B cell (primary cell): ENCODE data around the gene ATG7. TPM values are rescaled to one million over a fixed set of nuclear protein-coding genes. Genes with fewer than 3 reads are reported as not detected.

Experiments used
- ATAC-seq: fragments of 200-7000 bp; cut with Tn5 transposase; one replicate; pipeline ENCODE4 v1.10.0; 2021; ENCODE audit warnings: low read depth, mild to moderate bottlenecking, moderate number of reproducible peaks, moderate library complexity
- CTCF ChIA-PET: fragments of 350-600 bp; sonication (Branson Sonifier 250); formaldehyde crosslinking; loops from one replicate; lab custom pipeline; 2021; ENCODE audit warnings: antibody characterized with exemption, inconsistent platforms; lab: Charles Lee
- POLR2A ChIA-PET: fragments of 350-600 bp; sonication (Branson Sonifier 250); formaldehyde crosslinking; loops from one replicate; lab custom pipeline; 2021; ENCODE audit warnings: antibody characterized with exemption; lab: Charles Lee
- DNase-seq: peaks from one replicate; pipeline ENCODE4 v3.0.0; 2013
- H2AFZ ChIP-seq: 2 replicates; pipeline ENCODE4 v1.6.1; 2012; ENCODE audit warnings: mild to moderate bottlenecking, low read depth, low read length; ENCODE audit not compliant: insufficient read depth, poor library complexity, severe bottlenecking
- H3K27ac ChIP-seq, 2 donors: 1 replicate in 1 of 2; 2 replicates in 1 of 2; pipeline ENCODE4 v1.5.1; 2012 to 2013; ENCODE audit warnings: low read length in 2 of 2, mild to moderate bottlenecking in 2 of 2, moderate library complexity in 1 of 2
- H3K27me3 ChIP-seq, 4 experiments: fragments of 200-600 bp in 1 of 4; sonication (generic) in 1 of 4; replicated peaks in 1 of 4; 1 replicate in 2 of 4; 2 replicates in 2 of 4; pipeline versions ENCODE4 v1.6.1 to v1.7.0; 2013 to 2016; ENCODE audit warnings: low read length in 3 of 4, mild to moderate bottlenecking in 2 of 4, mixed read lengths in 1 of 4, moderate library complexity in 1 of 4; ENCODE audit not compliant: insufficient read depth in 4 of 4, control insufficient read depth in 3 of 4; ENCODE audit errors: control extremely low read depth in 1 of 4
- H3K36me3 ChIP-seq, 2 experiments: replicated peaks in 1 of 2; 1 replicate in 1 of 2; 2 replicates in 1 of 2; pipeline versions ENCODE4 v1.6.1 to v1.7.1; 2013; ENCODE audit warnings: low read length in 1 of 2; ENCODE audit not compliant: insufficient read depth in 2 of 2, control insufficient read depth in 1 of 2; ENCODE audit errors: control extremely low read depth in 1 of 2, extremely low read depth in 1 of 2
- H3K4me1 ChIP-seq, 2 donors: fragments of 200-600 bp in 1 of 2; sonication (generic) in 1 of 2; 1 replicate in 1 of 2; 2 replicates in 1 of 2; pipeline versions ENCODE4 v1.5.1 to v1.6.1; 2013 to 2017; ENCODE audit warnings: low read length in 2 of 2; ENCODE audit not compliant: control insufficient read depth in 2 of 2, insufficient read depth in 2 of 2
- H3K4me2 ChIP-seq: replicated peaks from 2 replicates; pipeline ENCODE3; 2012; ENCODE audit warnings: mild to moderate bottlenecking, low read depth, low read length; ENCODE audit not compliant: poor library complexity, severe bottlenecking
- H3K4me3 ChIP-seq, 5 experiments: fragments of 200-600 bp in 1 of 5; sonication (generic) in 1 of 5; 1 replicate in 3 of 5; 2 replicates in 2 of 5; pipeline versions ENCODE4 v1.5.1 to v1.7.0; 2011 to 2016; ENCODE audit warnings: low read length in 4 of 5, mild to moderate bottlenecking in 4 of 5, low read depth in 2 of 5, control low read depth in 1 of 5, moderate library complexity in 1 of 5; ENCODE audit not compliant: insufficient read depth in 1 of 5; ENCODE audit errors: control extremely low read depth in 1 of 5, extremely low read depth in 1 of 5
- H3K79me2 ChIP-seq: fragments of 200-600 bp; sonication (generic); one replicate; pipeline ENCODE4 v1.6.0; 2016; ENCODE audit warnings: low read length; ENCODE audit not compliant: control insufficient read depth, insufficient read depth
- H3K9ac ChIP-seq: fragments of 200-600 bp; sonication (generic); 2 replicates; pipeline ENCODE4 v1.6.1; 2017; ENCODE audit warnings: mild to moderate bottlenecking, low read length, moderate library complexity
- H3K9me3 ChIP-seq, 3 donors: one replicate each; pipeline versions ENCODE4 v1.6.1 to v1.7.1; 2013; ENCODE audit warnings: low read length in 2 of 3; ENCODE audit not compliant: control insufficient read depth in 2 of 3, insufficient read depth in 1 of 3; ENCODE audit errors: control extremely low read depth in 1 of 3
- H4K20me1 ChIP-seq: 2 replicates; pipeline ENCODE4 v1.6.0; 2012; ENCODE audit warnings: mild to moderate bottlenecking, low read length; ENCODE audit not compliant: insufficient read depth, control insufficient read depth, poor library complexity, severe bottlenecking
- H3K27ac Mint-ChIP-seq: one replicate; pipeline ENCODE4 v1.8.0; 2021; ENCODE audit warnings: mixed read lengths
- H3K27me3 Mint-ChIP-seq: one replicate; pipeline ENCODE4 v1.8.0; 2021; ENCODE audit warnings: mixed read lengths
- H3K4me1 Mint-ChIP-seq: one replicate; pipeline ENCODE4 v1.8.0; 2021; ENCODE audit warnings: mixed read lengths
- H3K4me3 Mint-ChIP-seq: one replicate; pipeline ENCODE4 v1.8.0; 2021; ENCODE audit warnings: mixed read lengths
- H3K9me3 Mint-ChIP-seq: one replicate; pipeline ENCODE4 v1.8.0; 2022; ENCODE audit warnings: mixed read lengths; ENCODE audit not compliant: insufficient read depth
- EZH2 ChIP-seq: IDR thresholded peaks from 2 replicates; pipeline ENCODE4 v1.6.1; 2012; ENCODE audit warnings: borderline replicate concordance, low read depth, mild to moderate bottlenecking, moderate library complexity, low read length; ENCODE audit not compliant: insufficient read depth, poor library complexity, severe bottlenecking
- whole genome bisulfite sequencing: methylation state at CpG from one replicate; pipeline ENCODE4 v1.1.5; 2013; ENCODE audit warnings: missing lambda C conversion rate; ENCODE audit not compliant: insufficient coverage; 5-methylcytosine and 5-hydroxymethylcytosine counted together
- intact Hi-C: fragments of 100-400 bp; cut with micrococcal nuclease; formaldehyde crosslinking; loops from one replicate; pipeline ENCODE4 v1.10.0; 2022
- polyA plus RNA-seq: library from polyadenylated mRNA; depleted of rRNA; stranded (reverse); fragments of >200 nt; gene quantifications from 2 replicates; pipeline ENCODE4 v1.2.3, GENCODE V29; 2012
- total RNA-seq, 2 donors: library from RNA; stranded (reverse); fragments of 120-200 nt in 1 of 2; gene quantifications; 1 replicate in 1 of 2; 2 replicates in 1 of 2; pipeline versions ENCODE4 v1.2.3 to v1.2.4, GENCODE V29; 2013 to 2022
- TF ChIP-seq, protein P1 (sequence below): fragments of 200-600 bp; IDR thresholded peaks from one replicate; pipeline ENCODE4 v1.8.0; 2022; ENCODE audit warnings: antibody characterized with exemption, mild to moderate bottlenecking

Gene ATG7
- total and polyA plus RNA-seq, 2 donors (not counting 1 experiment from before 2014, with no cell fraction given): 13.9 to 66.4 TPM

DNA sequence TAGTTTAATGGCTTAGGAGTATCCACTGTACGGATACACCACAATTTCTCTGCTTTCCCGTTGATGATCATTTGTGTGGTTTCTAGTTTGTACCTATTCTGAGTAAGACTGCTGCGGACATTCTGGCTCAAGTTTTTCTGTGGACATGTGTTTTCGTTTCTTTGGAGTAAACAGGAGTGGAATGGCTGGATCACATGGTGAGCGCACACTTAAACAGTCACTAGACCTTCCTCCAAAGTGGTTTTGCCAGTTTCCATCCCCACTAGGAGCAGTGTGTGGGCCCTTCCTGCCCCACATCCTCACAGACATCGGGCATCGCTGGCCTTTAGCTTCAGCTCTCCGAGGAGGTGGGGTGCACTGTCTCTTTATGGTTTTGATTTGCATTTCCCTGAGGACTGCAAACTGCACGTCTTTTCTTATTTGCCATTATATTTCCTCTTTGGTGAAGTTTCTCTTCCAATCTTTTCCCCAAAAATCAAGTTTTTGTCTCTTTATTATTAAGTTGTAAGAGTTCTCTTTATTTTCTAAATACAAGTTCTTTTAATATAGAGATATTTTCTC is 277.5 kb downstream of the ATG7 start:
- Histone ChIP-seq H3K36me3 (peaks cover 0 to 5% of the 10 kb centered on the region in 2 experiments), H3K79me2 (no peaks in the 10 kb centered on the region), H3K27me3 (no peaks in the 10 kb centered on the region), H2AFZ (no peak overlapping the region), H4K20me1 (no peaks in the 10 kb centered on the region), H3K4me3 (no peak overlapping the region), H3K9ac (no peak overlapping the region), H3K4me1 (peaks cover 4 to 11% of the 10 kb centered on the region in 2 donors), H3K27ac (no peak overlapping the region), H3K4me2 (no peak overlapping the region), H3K9me3 (peaks cover 0 to 7% (median 1%) of the 10 kb centered on the region in 3 donors)
- peak overlapping the region; percentile 3 for H3K27ac Mint-ChIP-seq
- peaks cover 3% of the 10 kb centered on the region for H3K9me3 Mint-ChIP-seq
- H3K4me1 Mint-ChIP-seq: peaks cover 24% of the 10 kb centered on the region
- intact Hi-C loops: no loop called here
- TF ChIP-seq, protein P1, sequence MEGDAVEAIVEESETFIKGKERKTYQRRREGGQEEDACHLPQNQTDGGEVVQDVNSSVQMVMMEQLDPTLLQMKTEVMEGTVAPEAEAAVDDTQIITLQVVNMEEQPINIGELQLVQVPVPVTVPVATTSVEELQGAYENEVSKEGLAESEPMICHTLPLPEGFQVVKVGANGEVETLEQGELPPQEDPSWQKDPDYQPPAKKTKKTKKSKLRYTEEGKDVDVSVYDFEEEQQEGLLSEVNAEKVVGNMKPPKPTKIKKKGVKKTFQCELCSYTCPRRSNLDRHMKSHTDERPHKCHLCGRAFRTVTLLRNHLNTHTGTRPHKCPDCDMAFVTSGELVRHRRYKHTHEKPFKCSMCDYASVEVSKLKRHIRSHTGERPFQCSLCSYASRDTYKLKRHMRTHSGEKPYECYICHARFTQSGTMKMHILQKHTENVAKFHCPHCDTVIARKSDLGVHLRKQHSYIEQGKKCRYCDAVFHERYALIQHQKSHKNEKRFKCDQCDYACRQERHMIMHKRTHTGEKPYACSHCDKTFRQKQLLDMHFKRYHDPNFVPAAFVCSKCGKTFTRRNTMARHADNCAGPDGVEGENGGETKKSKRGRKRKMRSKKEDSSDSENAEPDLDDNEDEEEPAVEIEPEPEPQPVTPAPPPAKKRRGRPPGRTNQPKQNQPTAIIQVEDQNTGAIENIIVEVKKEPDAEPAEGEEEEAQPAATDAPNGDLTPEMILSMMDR: no peak
- TF ChIP-seq EZH2: no peak
- H3K4me3 Mint-ChIP-seq: no peak overlapping the region
- ATAC-seq (no peak), DNase-seq (no peak)
- no peaks in the 10 kb centered on the region for H3K27me3 Mint-ChIP-seq
- CTCF ChIA-PET: no interaction called here
- WGBS: 100% methylated on average over 1 of the region's 9 CpGs
- POLR2A ChIA-PET: interaction anchor here (0.7 kb wide), 1 partner anchor 12 kb away, joined by 4 read pairs; no protein-coding TSS in a partner anchor

DNA sequence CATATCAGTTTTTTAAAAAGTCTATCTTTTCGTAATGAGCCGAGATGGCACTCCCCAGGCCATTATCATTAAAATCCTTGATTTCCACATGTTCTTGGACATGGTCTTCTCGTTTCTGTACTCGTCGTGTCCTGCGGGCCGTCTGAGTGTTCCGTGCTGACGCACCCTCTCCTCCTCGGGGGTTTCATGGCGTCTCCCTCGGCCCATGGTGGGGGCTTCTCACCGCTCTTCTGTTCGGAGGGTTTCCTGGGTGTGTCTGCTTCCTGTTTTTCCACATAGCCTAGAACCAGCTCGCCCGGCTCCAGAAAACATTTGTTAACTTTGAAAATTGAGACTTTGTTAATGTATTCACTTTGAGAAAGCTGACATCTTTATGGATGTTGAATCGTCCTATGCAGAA is 278.8 kb downstream of the ATG7 start:
- H3K79me2 ChIP-seq: no peaks in the 10 kb centered on the region
- no peak for DNase-seq
- no peak for ATAC-seq
- ChIA-PET CTCF (no interaction called here), POLR2A (no interaction called here)
- H3K36me3 ChIP-seq: peaks cover 0 to 15% of the 10 kb centered on the region in 2 experiments
- Mint-ChIP-seq H3K4me1 (peaks cover 24% of the 10 kb centered on the region), H3K27me3 (no peaks in the 10 kb centered on the region), H3K27ac (no peak overlapping the region), H3K4me3 (no peak overlapping the region), H3K9me3 (peaks cover 3% of the 10 kb centered on the region)
- peaks cover 0 to 7% (median 1%) of the 10 kb centered on the region in 3 donors for H3K9me3 ChIP-seq
- H3K27ac ChIP-seq: no peak overlapping the region
- intact Hi-C loops: no loop called here
- no peak overlapping the region for H3K9ac ChIP-seq
- WGBS: 80% methylated on average over 17 of the region's 17 CpGs
- H3K4me3 ChIP-seq: no peak overlapping the region
- TF ChIP-seq EZH2: no peak
- TF ChIP-seq, protein P1: no peak
- H4K20me1 ChIP-seq: no peaks in the 10 kb centered on the region
- H3K4me2 ChIP-seq: no peak overlapping the region
- H3K4me1 ChIP-seq: peaks cover 4 to 11% of the 10 kb centered on the region in 2 donors
- H2AFZ ChIP-seq: no peak overlapping the region
- H3K27me3 ChIP-seq: no peaks in the 10 kb centered on the region
